HG03103 (cell line): ENCODE data around the gene GPSM1.

Experiments
- ATAC-seq: cut with Tn5 transposase; IDR thresholded peaks from one replicate; pipeline ENCODE4 v1.9.1; 2021; ENCODE audit warnings: low read depth; ENCODE audit not compliant: unreplicated experiment

The GPSM1 gene

GRCh38 chr9:136327304-136327974, at the start of gene GPSM1:
Gene GPSM1 (plus strand): TSS chr9:136327539. CDS start chr9:136327696, 157 bp downstream.
- ATAC-seq: no peak

GRCh38 chr9:136277746-136278145, 49.6 kb upstream of the GPSM1 start:
- no peak for ATAC-seq

- no peak for ATAC-seq
These were observed 49.1 kb upstream of the GPSM1 start for GRCh38 chr9:136278221-136278620.

- ATAC-seq: no peak
These were observed 48.4 kb upstream of the GPSM1 start for GRCh38 chr9:136278894-136279293.

- ATAC-seq: no peak
These were observed 47.9 kb upstream of the GPSM1 start for GRCh38 chr9:136279471-136279870.

GRCh38 chr9:136280535-136281315, 46.6 kb upstream of the GPSM1 start:
- ATAC-seq: no peak

GRCh38 chr9:136281421-136282271, 45.7 kb upstream of the GPSM1 start:
- ATAC-seq: no peak

- ATAC-seq: no peak
These were observed 45.0 kb upstream of the GPSM1 start for GRCh38 chr9:136282272-136282861.

- no peak for ATAC-seq
These were observed 43.8 kb upstream of the GPSM1 start for GRCh38 chr9:136283291-136284235.

GRCh38 chr9:136284311-136284710, 43.0 kb upstream of the GPSM1 start:
- ATAC-seq: no peak

- no peak for ATAC-seq
These were observed 42.4 kb upstream of the GPSM1 start for GRCh38 chr9:136284951-136285350.

GRCh38 chr9:136285501-136286358, 41.6 kb upstream of the GPSM1 start:
- no peak for ATAC-seq

GRCh38 chr9:136286359-136286986, 40.9 kb upstream of the GPSM1 start:
- no peak for ATAC-seq

GRCh38 chr9:136286987-136287379, 40.4 kb upstream of the GPSM1 start:
- ATAC-seq: no peak

- no peak for ATAC-seq
These were observed 39.2 kb upstream of the GPSM1 start for GRCh38 chr9:136287960-136288753.

- no peak for ATAC-seq
These were observed 37.5 kb upstream of the GPSM1 start for GRCh38 chr9:136289651-136290507.
